LNCAP (cell line): Measurements from ENCODE around the gene SH3GL2.

ENCODE experiments used
- CTCF ChIP-seq: fragments of 450-650 bp; IDR thresholded peaks from 2 replicates; pipeline ENCODE4 v1.5.1; 2017; ENCODE audit warnings: mild to moderate bottlenecking

Gene SH3GL2

GRCh38 chr9:17556255-17556654 is 22.6 kb upstream of the SH3GL2 start:
- TF ChIP-seq CTCF, result no peak

- TF ChIP-seq CTCF, result no peak
Observed at GRCh38 chr9:17556935-17557334, 21.9 kb upstream of the SH3GL2 start.

GRCh38 chr9:17571825-17572224 is 7.0 kb upstream of the SH3GL2 start:
- TF ChIP-seq CTCF, result no peak

GRCh38 chr9:17574342-17574741 is 4.5 kb upstream of the SH3GL2 start:
- TF ChIP-seq CTCF, result no peak

- no peak for TF ChIP-seq CTCF
Observed at GRCh38 chr9:17578577-17578910, 322 bp upstream of the SH3GL2 start.

- TF ChIP-seq CTCF, result no peak
Observed at GRCh38 chr9:17580119-17580518, 1.3 kb downstream of the SH3GL2 start.

GRCh38 chr9:17587113-17587512 is 8.2 kb downstream of the SH3GL2 start:
- 0 out of 2 replicates have a peak, but pooled peaks have one; percentile 10 for TF ChIP-seq CTCF

- TF ChIP-seq CTCF, result no peak
Observed at GRCh38 chr9:17588395-17588794, 9.5 kb downstream of the SH3GL2 start.
